Body of pancreas (tissue), 4 donors: ENCODE measurements around the gene HTATIP2. TPM values are rescaled to one million over a fixed set of nuclear protein-coding genes. Genes with fewer than 3 reads are reported as not detected.

ENCODE experiments used
- ATAC-seq: fragments of 150-250 bp; one replicate; pipeline ENCODE4 v1.9.1; 2016
- DNase-seq, 4 donors: peaks; one replicate each; pipeline ENCODE4 v3.0.0-alpha.2; 2019
- H3K27ac ChIP-seq, 4 donors: fragments of 200-600 bp; sonication (generic); 1 replicate in 3 of 4; 2 replicates in 1 of 4; pipeline versions ENCODE4 v1.5.1 to v1.6.1; 2016 to 2019; ENCODE audit warnings: mild to moderate bottlenecking in 1 of 4, mixed read lengths in 1 of 4, moderate library complexity in 1 of 4
- H3K27me3 ChIP-seq, 2 donors: fragments of 200-600 bp; sonication (generic); one replicate each; pipeline ENCODE4 v1.6.0; 2016; ENCODE audit warnings: mild to moderate bottlenecking in 1 of 2
- H3K36me3 ChIP-seq, 2 donors: fragments of 200-600 bp; sonication (generic); replicated peaks in 1 of 2; 2 replicates each; pipeline ENCODE4 v1.5.1; 2016; ENCODE audit warnings: low read depth in 2 of 2; ENCODE audit not compliant: insufficient read depth in 1 of 2
- H3K4me1 ChIP-seq: fragments of 200-600 bp; sonication (generic); one replicate; pipeline ENCODE4 v1.6.0; 2016
- H3K4me3 ChIP-seq, 2 donors: fragments of 200-600 bp; sonication (generic); 1 replicate in 1 of 2; 2 replicates in 1 of 2; pipeline ENCODE4 v1.5.1; 2016 to 2019
- H3K9me3 ChIP-seq, 3 donors: fragments of 200-600 bp; sonication (generic); 1 replicate in 2 of 3; 2 replicates in 1 of 3; pipeline ENCODE4 v1.5.1; 2016
- CTCF ChIP-seq, 7 experiments: fragments of 450-650 bp in 4 of 7; fragments of 200-600 bp in 3 of 7; sonication (generic) in 3 of 7; IDR thresholded peaks; one replicate each; pipeline ENCODE4 v1.5.1; 2016 to 2019; ENCODE audit warnings: antibody characterized with exemption in 7 of 7
- POLR2A ChIP-seq, 3 donors: fragments of 450-650 bp; IDR thresholded peaks; one replicate each; pipeline ENCODE4 v1.6.1; 2016; ENCODE audit warnings: antibody characterized with exemption in 3 of 3, mild to moderate bottlenecking in 2 of 3
- WGBS, 2 donors: methylation state at CpG; one replicate each; pipeline ENCODE4 v1.1.5; 2017; 5-methylcytosine and 5-hydroxymethylcytosine counted together
- intact Hi-C: fragments of 100-400 bp; cut with DNase I; formaldehyde crosslinking; loops from one replicate; pipeline ENCODE4 v1.15.1; 2023
- total RNA-seq, 2 donors: library from RNA; depleted of rRNA; stranded (reverse); fragments of >200 nt; gene quantifications; one replicate each; pipeline ENCODE4 v1.1.0, GENCODE V29; 2016

HTATIP2 gene
- total RNA-seq, 2 donors from 2014 or later = 23.1 to 37.1 TPM

GRCh38 chr11:20429216-20429615 lies 65.7 kb downstream of the HTATIP2 start:
- Histone ChIP-seq H3K9me3 (no peaks in the 10 kb centered on the region), H3K4me1 (no peaks in the 10 kb centered on the region), H3K27ac (no peak overlapping the region), H3K27me3 (no peaks in the 10 kb centered on the region), H3K36me3 (peaks cover 0 to 2% of the 10 kb centered on the region in 2 donors), H3K4me3 (no peak overlapping the region)
- 93 to 96% methylated on average over 3 to 5 of the region's 5 CpGs for WGBS, 2 donors
- ATAC-seq = no peak
- no peak for DNase-seq
- TF ChIP-seq POLR2A (IDR thresholded peaks at IDR 0.05) = no peak
- TF ChIP-seq CTCF (IDR thresholded peaks at IDR 0.05) = no peak
- intact Hi-C loops = no loop called here

Other genes with a start within 250 kb of the HTATIP2 start
- not detected for gene DBX1, start 203.2 kb upstream of the HTATIP2 start, total RNA-seq
- 10 to 100 TPM; 15.6 to 20.4 TPM for gene PRMT3, start 24.0 kb downstream of the HTATIP2 start, total RNA-seq
- gene SLC6A5, start 235.9 kb downstream of the HTATIP2 start, total RNA-seq = not detected